NCI-H2196 treated with DMSO at 0.1 percent for 48 hours (cell line): ENCODE results near the gene NASP.
"Not testable (repeated sequence)": the region's sequence is repeated elsewhere in the genome, so short reads cannot be mapped to it uniquely, and the experiment has no call there.

Source experiments
- DNase-seq: peaks from one replicate; lab custom pipeline; 2025; ENCODE audit not compliant: unreplicated experiment; lab: John Stamatoyannopoulos, UW

Gene NASP

GRCh38 chr1:45569962-45570581 lies 13.8 kb upstream of the NASP start:
- DNase-seq: peak; percentile 57

DNA sequence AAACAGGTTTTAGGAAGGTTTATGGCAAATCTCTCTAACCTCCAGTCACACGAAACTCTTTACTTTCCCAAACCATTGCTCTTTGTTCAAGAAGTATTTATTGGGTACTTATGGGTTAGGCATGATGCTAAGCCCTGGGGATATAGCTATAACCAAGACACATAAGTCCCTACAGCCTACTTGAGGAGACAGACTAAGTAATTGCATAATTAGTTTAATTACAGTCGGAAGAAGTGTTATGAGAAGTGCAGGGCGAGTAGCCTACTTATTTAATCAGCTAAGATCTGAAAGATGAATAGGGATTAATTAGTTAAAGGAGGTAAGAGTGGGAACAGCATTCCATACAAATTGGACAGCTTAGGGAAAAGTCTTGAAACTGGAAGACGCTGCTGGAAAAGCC lies 13.2 kb upstream of the NASP start:
- no peak for DNase-seq

- DNase-seq: no peak
Measured at GRCh38 chr1:45573231-45573804, 10.5 kb upstream of the NASP start.

- DNase-seq: no peak
Measured at GRCh38 chr1:45574105-45574626, 9.7 kb upstream of the NASP start.

- peak; percentile 97 for DNase-seq
Measured at GRCh38 chr1:45583264-45583665, 576 bp upstream of the NASP start.

- DNase-seq: peak; percentile 77
Measured at GRCh38 chr1:45584351-45585109, 689 bp downstream of the NASP start.

DNA sequence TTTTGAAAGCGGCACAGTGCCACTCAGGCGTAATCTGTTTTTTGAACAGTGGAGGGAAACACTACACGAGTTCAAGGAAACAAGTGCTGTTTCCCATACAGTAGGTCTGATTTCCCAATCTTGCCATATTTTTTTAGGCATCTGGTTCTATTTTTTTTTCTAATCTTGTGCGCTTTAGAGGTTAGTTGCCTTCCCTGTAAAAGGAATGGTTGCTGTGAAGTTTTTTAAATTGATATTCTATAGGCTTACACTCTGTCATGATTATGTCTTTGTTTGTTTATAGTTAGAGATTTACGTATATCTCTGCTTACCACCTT lies 1.2 kb downstream of the NASP start:
- no peak for DNase-seq

- DNase-seq: no peak
Measured at GRCh38 chr1:45585496-45586075, 1.7 kb downstream of the NASP start.

- DNase-seq: no peak
Measured at GRCh38 chr1:45586769-45587168, 2.9 kb downstream of the NASP start.

DNA sequence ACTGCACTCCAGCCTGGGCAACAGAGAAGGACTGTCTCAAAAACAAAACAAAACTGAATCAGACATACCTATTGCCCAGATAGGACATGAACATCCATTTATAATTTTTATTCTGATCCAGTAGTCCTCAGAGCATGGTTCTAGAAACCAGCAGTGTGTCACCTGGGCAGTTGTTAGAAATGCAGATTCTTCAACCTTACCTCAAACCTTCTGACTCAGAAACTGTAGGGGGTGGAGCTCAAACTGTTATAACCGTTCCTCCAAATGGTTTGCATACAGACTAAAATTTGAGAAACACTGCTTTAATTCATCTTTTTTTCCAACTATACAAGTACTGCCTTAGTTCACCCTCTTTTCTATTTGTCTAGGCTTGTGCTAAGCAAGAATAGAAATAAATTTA lies 6.0 kb downstream of the NASP start:
- DNase-seq: no peak

- no peak for DNase-seq
Measured at GRCh38 chr1:45594412-45594811, 10.6 kb downstream of the NASP start.

- not testable (repeated sequence) for DNase-seq
Measured at GRCh38 chr1:45596765-45597164, 12.9 kb downstream of the NASP start.

GRCh38 chr1:45604239-45604638 lies 20.4 kb downstream of the NASP start:
- DNase-seq: no peak

- DNase-seq: no peak
Measured at GRCh38 chr1:45607404-45608074, 23.7 kb downstream of the NASP start.

GRCh38 chr1:45608175-45609156 lies 24.6 kb downstream of the NASP start:
- no peak for DNase-seq

DNA sequence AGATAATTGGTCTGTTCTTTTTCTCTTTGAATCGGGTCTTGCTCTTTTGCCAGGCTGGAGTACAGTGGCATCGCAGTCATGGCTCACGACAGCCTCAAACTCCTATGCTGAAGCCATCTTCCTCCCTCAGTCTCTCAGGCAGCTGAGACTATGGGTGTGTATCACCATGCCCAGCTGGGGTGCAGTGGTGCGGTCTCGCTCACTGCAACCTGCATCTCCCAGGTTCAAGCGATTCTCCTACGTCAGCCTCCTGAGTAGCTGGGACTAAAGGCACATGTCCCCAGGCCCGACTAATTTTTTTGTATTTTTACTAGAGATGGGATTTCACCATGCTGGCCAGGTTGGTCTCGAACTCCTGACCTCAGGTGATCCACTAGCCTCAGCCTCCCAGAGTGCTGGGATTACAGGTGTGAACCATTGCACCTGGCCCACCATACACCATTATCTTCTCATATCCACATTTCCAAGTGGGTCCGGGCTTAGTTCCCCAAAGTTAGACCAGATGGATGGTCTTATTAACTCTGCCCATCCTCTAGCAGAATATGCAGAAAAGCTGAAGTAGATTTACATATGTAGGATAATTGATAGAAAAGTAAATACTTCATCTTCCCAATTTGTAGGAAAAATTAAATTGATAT lies 26.9 kb downstream of the NASP start:
- DNase-seq: no peak

- no peak for DNase-seq
Measured at GRCh38 chr1:45612941-45613579, 29.2 kb downstream of the NASP start.

- no peak for DNase-seq
Measured at GRCh38 chr1:45615885-45616284, 32.0 kb downstream of the NASP start.

DNA sequence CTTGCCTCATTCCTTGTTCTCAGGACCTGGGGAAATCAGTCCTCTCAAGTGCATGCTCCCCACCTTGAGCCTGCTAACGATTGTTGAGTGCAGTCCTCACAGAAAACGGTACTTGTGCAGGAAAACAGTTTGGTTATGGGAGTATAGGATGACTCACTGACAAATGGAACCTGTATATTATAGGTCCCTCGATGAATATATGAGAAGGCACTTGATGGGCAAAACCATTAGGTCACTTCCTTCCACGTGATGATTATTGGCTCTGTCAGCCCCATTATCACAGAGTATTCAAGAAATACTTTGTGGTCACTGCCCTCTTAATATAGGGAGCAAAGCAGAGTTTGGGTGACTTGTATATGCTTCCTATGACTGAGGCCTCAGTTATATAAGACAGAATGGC lies 33.8 kb downstream of the NASP start:
- DNase-seq: no peak
